A673 (cell line): Measurements from ENCODE around the gene KAZN.

Experiments
- CTCF ChIP-seq: fragments of 300-800, 200-600 bp; sonication (generic); conservative IDR thresholded peaks from 2 replicates; pipeline ENCODE4 v1.5.1; 2017; ENCODE audit warnings: low read depth, mild to moderate bottlenecking, antibody characterized with exemption, low read length, moderate library complexity, mixed read lengths
- EZH2 ChIP-seq: fragments of 200-600 bp; sonication (generic); IDR thresholded peaks from 2 replicates; pipeline ENCODE4 v1.6.1; 2017; ENCODE audit warnings: borderline replicate concordance, low read depth, mild to moderate bottlenecking, mixed read lengths, antibody characterized with exemption, low read length; ENCODE audit not compliant: poor library complexity, severe bottlenecking

- TF ChIP-seq CTCF: no peak
- no peak for TF ChIP-seq EZH2
Measured at GRCh38 chr1:14913482-14914177, 315.1 kb downstream of the KAZN start.
